ENCODE measurements around the gene CCDC92.

DNA sequence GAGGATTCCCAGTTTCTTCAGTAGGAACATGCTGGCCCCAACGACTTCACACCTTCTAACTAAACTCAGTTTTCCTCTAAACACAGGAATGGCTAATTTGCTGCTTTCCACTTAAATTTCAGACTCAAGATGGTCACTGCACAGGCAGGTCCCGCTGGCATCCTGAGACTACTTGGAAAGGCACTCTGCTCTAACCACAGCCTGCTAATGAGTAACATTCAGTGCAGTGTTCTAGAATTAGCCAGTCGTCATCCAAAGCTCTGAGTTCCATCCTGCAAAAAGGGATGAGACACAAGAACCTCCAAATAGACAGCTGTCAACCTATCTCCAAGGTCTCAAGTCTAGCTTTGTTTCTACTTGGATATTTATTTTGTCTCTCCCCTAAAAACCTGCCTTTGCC is 6.0 kb downstream of the CCDC92 start:
- TF ChIP-seq, protein P1, sequence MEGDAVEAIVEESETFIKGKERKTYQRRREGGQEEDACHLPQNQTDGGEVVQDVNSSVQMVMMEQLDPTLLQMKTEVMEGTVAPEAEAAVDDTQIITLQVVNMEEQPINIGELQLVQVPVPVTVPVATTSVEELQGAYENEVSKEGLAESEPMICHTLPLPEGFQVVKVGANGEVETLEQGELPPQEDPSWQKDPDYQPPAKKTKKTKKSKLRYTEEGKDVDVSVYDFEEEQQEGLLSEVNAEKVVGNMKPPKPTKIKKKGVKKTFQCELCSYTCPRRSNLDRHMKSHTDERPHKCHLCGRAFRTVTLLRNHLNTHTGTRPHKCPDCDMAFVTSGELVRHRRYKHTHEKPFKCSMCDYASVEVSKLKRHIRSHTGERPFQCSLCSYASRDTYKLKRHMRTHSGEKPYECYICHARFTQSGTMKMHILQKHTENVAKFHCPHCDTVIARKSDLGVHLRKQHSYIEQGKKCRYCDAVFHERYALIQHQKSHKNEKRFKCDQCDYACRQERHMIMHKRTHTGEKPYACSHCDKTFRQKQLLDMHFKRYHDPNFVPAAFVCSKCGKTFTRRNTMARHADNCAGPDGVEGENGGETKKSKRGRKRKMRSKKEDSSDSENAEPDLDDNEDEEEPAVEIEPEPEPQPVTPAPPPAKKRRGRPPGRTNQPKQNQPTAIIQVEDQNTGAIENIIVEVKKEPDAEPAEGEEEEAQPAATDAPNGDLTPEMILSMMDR (IDR thresholded peaks at IDR 0.05), result no peak
- no peak for TF ChIP-seq POLR2A (IDR thresholded peaks at IDR 0.05)

Measured in uterus (tissue), 2 donors.